ENCODE data around the gene PCCA.
"Not testable (repeated sequence)": the region's sequence is repeated elsewhere in the genome, so short reads cannot be mapped to it uniquely, and the experiment has no call there.

PCCA gene

DNA sequence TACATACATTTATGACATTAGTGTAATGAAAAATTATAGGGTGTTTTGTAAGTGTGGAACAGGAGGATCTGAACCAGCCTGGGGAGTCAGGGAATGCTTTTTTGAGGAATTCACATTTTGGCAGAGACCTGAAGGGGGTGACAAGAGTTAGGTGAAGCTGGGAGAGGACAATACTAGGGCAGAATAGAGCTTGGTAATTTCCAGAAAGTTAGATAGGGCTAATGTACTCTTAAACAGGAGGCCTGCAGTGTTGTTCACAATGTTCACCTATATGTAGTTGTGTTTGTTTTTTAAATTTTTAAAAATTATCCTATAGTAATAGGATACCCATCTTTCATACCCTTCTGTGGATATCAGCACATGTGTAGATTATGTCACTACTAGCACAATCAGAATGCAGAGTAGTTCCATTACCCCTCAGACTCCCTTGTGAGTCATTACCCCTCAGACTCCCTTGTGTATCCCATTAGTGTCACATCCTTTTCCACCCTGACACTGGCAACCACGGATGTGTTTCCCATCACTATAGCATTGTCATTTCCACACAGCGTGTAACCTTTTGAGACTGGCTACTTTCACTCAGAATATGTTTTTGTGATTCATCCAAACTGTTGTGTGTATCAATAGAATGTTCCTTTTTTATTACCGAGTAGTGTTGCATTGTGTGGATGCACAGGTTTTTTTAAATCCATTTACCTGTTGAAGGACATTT is 43.1 kb downstream of the PCCA start:
- DNase-seq (ENCODE audit: extremely low read depth in 1 of 2, low read depth in 1 of 2): no peak

DNA sequence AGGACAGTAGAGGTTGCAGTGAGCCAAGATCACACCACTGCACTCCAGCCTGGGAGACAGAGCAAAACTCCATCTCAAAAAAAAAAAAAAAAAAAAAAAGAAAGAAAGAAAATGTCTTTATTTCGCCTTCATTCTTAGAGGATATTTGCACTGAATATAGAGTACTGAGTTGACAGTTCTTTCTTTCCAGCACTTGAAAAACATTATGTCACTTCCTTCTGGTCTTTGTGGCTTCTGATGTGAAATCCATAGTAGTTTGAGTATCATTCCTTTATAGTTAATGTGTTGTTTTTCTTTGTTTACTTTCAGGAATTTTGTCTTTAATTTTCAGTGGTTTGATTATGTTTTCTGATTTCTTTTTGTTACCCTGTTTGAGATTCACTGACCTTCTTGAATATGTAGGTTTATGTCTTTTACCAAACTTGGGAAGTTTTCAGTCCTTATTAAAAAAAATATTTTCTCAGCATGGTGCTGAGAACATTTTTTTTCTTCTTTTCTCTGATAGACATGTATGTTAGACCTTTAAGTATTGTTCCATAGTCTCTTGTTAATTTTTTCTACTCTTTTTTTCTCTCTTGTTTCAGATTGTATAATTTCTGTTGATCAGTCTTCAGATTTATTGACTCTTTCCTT is 50.1 kb downstream of the PCCA start:
- no peak for DNase-seq (ENCODE audit: extremely low read depth in 1 of 2, low read depth in 1 of 2)

DNA sequence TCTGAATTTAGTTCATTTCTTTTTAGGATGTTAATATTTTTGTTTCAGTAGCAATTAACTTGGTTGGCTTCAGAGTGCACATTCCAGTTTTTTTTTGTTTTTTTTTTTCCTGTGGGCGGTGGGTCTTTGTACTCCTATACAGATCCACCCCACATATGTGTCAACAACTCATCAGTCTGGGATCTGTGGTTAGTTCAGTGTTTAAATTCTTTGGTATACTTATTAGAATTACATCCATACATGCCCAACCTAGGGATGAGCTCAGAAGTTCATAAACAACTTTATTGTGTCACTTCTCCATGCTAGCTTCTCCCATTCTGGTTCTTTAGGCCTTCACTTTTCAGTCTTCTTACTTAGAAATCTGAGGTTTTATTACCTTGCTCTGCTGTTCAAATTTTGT is 50.9 kb downstream of the PCCA start:
- no peak for DNase-seq (ENCODE audit: extremely low read depth in 1 of 2, low read depth in 1 of 2)

DNA sequence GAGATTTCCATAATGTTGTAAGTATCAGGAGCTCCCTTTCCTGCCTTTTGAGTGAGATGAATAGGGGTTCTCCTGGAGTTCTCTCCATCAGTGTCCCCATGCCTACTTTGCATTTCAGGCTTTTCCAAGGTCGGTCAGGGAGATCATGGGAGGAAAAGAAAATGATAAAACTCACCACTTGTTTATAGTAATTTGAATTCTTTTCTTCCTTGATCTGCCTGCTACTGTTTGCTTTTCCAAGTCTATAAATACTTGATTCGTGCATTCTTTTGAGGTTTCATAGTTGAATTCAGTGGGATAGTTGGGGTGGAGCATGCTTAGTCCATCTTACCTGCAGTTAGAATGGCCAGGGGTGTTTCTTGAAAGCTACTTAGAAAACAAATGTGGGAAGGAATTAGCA is 51.5 kb downstream of the PCCA start:
- DNase-seq (ENCODE audit: extremely low read depth in 1 of 2, low read depth in 1 of 2): no peak

DNA sequence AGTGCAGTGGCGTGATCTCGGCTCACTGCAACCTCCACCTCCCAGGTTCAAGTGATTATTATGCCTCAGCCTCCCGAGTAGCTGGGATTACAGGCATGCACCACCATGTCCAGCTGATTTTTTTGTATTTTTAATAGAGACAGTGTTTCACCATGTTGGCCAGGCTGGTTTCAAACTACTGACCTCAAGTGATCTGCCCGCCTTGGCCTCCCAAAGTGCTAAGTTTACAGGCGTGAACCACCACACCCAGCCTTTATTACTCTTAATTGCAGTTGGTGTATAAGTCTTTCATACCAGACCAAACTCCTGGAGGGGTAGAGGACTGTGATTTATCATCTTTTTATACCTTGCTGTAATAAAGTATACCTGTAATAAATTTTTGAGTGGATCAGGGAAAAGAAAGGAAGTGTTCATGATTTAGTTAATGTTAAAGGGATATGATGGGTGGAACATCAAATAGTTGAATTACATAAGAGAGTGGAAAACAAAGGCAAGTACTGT is 52.6 kb downstream of the PCCA start:
- DNase-seq (ENCODE audit: extremely low read depth in 1 of 2, low read depth in 1 of 2): not testable (repeated sequence)

DNA sequence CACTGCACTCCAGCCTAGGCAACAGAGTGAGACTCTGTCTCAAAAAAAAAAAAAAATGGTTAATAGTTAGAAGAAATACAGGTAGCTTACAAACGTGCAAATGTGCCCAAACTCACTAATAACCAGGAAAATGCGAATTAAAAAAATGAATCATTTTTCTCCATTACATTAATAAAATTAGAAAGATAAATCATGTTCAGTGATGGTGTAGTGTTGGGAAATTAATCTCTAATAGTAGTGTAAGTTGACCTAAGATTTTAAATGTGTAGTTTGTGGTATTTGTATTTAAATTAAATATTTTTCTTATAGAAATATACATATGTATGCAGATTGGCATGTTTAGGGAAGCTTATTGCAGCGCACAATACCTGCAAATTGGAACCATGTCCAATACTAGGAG is 57.6 kb downstream of the PCCA start:
- DNase-seq (ENCODE audit: extremely low read depth in 1 of 2, low read depth in 1 of 2): no peak

DNA sequence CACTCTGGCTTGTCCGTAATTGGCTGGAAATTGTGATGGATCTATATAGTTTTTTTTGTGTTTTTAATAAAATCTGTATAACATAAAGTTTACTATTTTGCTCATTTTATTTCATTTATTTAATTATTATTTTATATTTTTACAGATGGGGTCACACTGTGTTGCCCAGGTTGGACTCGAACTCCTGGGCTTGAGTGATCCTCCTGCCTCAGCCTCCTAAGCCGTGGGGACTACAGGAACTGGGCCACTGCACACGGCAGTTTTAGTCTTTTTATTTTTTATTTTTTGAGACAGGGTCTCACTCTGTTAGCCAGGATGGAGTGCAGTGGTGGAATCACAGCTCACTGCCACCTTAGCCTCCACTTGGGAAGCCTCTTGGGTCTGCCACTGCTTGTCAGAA is 58.9 kb downstream of the PCCA start:
- DNase-seq (ENCODE audit: extremely low read depth in 1 of 2, low read depth in 1 of 2): no peak

DNA sequence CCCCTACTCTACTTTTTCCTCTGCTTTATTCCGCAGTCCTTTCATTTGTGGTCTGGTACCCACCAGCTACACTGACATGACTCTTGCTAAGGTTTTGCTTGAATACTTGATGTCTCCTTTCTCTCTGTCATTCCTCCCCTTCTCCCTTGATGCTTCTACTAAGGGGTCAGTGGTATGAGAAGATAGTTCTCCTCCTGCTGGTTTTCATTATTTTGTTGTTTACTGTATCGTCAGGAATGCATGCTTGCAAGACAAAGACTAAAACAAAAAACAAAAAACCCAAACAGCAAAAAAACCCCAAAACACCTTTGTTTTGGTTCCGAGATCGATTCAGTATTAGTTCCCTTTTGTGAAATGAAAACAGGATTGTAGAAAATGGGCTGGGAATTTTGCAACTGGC is 59.5 kb downstream of the PCCA start:
- DNase-seq (ENCODE audit: extremely low read depth in 1 of 2, low read depth in 1 of 2): no peak

DNA sequence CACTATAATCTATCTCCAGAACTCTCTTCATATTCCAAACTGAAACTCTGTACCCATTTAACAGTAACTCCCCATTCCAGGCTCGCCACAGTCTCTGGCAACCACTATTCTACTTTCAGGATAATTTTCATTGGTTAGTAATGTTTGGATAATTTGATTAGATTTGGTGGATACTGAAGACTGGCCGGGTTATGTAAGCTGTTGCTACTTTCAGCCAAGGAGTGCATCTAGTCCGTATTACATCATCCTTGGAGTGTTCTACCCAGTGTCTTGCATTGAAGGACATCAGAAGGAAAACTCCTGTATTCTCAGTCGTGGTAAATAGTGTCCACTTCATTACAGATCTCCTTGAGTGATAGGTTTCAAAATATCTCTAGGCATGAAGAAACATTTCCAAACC is 60.5 kb downstream of the PCCA start:
- DNase-seq (ENCODE audit: extremely low read depth in 1 of 2, low read depth in 1 of 2): no peak

DNA sequence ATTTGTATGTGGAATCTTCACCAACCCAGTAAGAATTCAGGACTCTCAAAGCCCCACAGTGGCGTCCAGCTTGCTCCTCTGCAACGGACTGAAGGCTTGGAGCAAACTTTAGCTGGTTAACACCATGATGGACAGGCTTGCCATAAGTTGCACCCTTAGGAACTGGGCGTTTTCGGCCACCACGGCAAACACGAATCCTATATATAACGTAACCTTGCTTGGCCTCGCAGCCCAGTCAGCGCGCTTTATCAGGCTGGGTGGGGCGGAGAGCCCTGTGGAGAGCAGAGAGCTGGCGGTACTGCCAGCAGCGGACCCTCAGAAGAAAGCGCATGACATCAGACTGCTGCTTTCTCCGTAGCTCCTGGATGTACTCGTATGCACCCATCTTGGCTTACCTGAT is 61.8 kb downstream of the PCCA start:
- DNase-seq (ENCODE audit: extremely low read depth in 1 of 2, low read depth in 1 of 2): not testable (repeated sequence)

DNA sequence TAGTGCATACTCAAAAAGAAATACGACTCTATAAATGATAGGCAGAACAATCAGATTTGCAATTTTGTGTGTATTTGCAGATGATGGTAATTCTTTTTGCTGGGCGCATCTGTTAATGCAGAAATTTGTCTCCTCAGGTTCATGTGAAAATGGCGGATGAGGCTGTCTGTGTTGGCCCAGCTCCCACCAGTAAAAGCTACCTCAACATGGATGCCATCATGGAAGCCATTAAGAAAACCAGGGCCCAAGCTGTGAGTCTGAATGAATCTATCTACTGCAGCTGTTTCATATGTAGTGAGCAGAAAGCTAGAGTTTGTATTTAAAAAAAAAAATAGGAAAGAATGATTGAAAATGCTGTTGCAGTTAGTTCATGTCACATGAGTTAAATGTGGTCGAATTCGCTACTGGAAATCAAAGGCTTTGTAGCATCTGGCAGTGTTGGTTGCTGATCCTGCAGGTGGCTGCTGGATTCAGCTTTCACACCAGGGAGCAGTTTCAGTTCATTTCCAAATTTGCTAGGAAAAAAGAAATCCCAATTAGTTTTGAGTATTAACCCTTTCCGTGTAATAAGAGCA is 66.0 kb downstream of the PCCA start:
- no peak for DNase-seq (ENCODE audit: extremely low read depth in 1 of 2, low read depth in 1 of 2)

DNA sequence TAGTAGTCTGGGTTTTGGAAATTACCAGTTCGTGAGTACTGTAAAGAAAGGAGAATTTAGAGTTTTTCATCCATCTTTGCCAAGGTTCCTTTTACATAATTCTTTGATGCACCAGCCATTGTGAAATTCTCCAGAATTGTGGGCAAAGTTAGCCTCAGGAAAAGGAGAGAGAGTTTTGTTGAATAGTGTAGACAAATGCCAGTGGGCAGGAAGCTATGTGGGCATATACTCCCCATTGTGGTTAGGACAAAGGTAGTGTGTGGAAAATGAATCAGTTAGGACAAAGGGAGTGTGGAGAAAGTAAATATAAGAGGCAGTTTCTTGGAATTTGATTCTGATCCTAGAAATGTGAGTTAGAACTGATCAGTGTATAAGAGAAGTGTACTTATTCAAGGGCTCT is 67.9 kb downstream of the PCCA start:
- no peak for DNase-seq (ENCODE audit: extremely low read depth in 1 of 2, low read depth in 1 of 2)

DNA sequence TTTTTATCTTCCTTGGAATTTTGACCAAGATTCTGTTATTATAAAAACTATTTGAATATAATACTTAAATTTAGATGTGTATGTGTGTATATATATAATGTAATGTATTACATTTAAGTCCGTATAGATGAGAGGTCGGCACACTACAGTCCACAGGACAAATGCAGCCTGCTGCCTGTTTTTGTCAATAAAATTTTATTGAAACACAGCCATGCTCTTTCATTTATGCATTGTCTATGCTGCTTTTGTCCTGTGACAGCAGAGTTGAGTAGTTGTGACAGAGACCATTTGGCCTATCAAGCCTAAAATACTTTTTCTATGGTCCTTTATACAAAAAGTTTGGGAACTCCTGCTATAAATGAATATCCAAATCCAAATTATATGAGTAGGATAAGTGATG is 69.7 kb downstream of the PCCA start:
- DNase-seq (ENCODE audit: extremely low read depth in 1 of 2, low read depth in 1 of 2): no peak

DNA sequence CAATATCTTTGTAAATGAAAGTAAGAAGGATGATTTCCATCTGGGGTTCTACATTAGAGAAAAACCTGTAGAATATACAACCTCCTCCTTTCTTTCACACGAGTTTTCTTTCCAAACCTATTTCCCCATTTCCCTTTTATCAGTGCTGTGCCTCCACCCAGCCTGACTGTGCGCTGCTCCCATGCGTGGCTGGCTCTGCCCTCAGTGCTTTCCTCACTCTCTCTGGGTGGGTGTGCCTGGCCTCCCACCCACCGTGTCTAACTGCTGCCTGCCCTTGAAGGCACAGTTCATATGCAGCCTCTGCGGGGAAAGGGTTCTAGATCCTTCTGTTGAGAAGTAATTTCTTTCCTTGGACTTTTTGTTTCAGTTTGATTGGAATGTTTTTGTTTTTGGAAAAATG is 70.7 kb downstream of the PCCA start:
- DNase-seq (ENCODE audit: extremely low read depth in 1 of 2, low read depth in 1 of 2): no peak

DNA sequence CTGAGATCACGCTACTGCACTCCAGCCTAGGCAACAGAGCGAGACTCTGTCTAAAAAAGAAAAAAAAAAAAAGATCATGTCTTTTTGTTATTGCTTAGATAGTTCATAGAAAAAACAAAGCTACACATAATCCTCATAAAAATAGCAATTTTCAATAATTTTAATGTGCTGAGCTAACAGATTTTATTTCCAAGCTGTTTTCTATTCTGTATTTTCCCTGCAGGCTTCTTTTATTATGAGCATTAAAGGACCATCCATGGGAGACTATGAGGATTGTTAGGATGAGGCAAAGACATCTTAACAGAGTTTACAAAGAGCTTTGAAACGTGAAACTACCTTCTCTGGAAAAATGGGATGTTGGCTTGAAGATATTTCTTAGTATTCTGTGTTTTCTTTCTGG is 71.6 kb downstream of the PCCA start:
- DNase-seq (ENCODE audit: extremely low read depth in 1 of 2, low read depth in 1 of 2): no peak

DNA sequence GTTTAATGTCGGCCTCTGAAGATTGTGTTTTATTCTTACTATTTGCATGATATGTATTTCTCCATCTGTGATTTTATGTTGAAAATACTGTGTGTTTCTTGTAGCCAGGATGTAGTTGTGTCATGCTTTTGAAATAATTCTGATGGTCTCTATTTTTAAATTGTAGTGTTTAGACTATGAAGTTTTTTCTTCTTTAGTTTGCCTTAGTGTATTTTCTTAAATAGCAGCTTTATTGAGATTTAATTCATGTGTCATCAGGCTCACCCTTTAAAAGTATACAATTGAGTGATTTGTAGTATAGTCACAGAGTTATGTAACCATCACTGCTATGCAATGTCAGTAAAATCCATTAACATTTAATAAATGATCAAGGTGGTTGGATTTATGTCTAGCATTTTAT is 74.5 kb downstream of the PCCA start:
- DNase-seq (ENCODE audit: extremely low read depth in 1 of 2, low read depth in 1 of 2): no peak

DNA sequence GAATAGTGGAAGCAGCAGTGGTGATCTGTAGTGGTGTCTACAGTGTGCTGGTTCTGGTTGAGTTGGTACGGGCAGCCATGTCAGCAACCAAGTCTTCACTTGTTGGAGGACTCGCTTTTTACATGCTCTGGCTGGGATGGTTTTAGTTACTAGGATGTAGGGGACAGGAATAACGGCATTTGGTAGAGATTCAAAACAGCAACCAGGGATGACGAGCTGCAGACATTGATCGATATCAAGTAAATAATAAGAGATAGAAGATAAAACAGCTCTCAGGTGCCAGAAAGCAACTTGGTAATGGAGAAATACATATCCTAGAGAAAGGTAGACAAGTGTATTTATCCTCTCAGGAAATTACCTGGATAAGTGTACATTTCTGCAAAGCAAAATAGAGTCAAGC is 84.3 kb downstream of the PCCA start:
- no peak for DNase-seq (ENCODE audit: extremely low read depth in 1 of 2, low read depth in 1 of 2)

DNA sequence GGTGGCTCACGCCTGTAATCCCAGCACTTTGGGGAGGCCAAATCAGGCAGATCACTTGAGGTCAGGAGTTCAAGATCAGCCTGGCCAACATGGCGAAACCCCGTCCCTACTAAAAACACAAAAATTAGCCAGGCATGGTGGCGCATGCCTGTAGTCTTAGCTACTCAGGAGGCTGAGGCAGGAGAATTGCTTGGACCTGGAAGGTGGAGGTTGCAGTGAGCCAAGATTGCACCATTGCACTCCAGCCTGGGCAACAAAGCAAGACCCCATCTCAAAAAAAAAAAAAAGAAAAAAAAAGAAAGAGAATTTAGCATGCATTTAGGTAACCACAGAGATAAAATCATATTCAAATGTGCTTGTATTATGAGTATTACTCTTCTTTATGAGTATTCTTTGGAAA is 85.6 kb downstream of the PCCA start:
- not testable (repeated sequence) for DNase-seq (ENCODE audit: extremely low read depth in 1 of 2, low read depth in 1 of 2)

DNA sequence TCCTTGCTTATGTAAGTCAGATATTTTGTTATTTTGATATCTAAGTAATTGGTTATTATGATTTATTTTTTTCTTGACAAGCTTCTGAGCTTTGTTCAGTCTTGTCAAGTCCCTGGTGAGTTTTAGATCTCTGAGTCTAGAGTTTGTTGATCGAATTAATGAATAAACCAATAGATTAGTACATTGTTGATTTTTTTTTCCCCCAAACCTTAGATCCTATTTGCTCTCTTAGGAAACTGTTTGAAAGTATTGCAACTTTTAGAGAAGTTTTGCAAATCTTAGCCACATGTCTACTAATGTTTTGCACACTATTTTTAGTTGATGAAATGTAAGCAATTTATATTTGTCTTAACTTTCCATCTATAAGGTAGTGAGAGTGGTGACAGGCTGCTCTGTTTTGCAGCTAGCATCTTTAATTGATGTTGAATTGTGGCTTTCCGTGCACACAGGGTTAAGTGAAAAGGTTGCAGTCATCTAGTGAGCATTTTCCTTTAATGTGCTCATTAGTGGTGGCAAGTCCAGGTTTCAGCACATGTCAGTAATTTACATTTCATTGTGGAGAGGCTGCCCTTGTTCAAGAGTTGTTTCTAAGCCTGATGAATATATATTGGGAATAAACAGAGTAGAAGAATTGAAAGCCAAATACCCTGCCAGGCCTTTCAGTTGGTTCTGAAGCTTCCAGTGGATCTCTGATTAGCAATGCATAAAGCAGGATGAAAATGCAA is 86.3 kb downstream of the PCCA start:
- DNase-seq (ENCODE audit: extremely low read depth in 1 of 2, low read depth in 1 of 2): no peak

DNA sequence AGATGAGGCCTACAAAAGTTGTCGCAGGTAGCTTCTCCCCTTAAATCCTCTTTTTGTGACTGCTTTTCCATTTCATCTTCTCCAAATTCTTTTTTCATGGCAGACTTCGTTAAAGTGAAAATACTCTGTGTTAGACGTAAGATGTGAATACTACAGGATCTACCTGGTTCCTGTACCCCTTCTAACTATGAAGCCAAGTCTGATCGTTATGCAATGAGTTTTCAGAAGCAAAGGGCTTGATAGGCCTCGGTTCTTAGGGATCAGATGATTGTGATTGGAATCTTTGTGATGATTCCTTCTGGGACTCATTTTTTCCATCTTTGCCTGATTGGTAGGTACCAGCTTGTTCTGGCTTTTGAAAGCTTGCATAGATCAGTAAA is 86.9 kb downstream of the PCCA start:
- DNase-seq (ENCODE audit: extremely low read depth in 1 of 2, low read depth in 1 of 2): no peak

DNA sequence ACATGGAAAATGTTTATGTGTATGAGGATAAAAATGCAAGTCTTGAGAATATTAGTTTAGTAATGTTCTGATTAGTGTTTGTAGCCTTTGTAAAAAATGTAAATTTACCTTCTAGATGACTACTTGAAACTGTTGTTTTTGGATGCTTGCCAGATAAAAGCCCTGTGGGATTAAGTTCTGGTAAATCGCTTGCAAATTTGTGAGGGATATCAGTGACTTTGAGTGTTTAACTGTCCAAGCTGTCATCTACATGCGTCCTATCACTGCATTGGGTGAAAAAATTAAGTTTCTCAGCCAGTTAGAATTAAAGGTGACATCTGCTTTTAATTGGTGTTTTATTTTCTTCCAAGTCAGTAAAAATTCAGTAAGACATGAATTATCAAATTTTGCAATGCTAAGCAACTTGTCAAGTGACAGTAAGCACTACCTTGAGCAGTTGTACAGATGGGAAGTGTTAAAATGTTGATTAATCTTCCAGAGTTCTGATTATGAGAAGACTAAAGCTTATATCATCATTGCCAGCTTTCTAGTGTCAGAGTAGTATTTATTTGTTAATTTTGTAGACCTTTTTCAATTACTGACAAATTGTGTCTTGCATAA is 88.0 kb downstream of the PCCA start:
- DNase-seq (ENCODE audit: extremely low read depth in 1 of 2, low read depth in 1 of 2): no peak

All from activated CD8-positive, alpha-beta memory T cell treated with anti-CD3 and anti-CD28 coated beads for 1 hour (primary cell).